Fibroblast of mammary gland (primary cell): ENCODE data around the gene PAX6.

ENCODE experiments used
- DNase-seq: peaks from one replicate; pipeline ENCODE4 v3.0.0-alpha.2; 2010; ENCODE audit warnings: low read depth
- H3K4me3 ChIP-seq: 2 replicates; pipeline ENCODE4 v1.5.1; 2011; ENCODE audit warnings: low read depth, mild to moderate bottlenecking, low read length, moderate library complexity; ENCODE audit not compliant: control insufficient read depth
- TF ChIP-seq, protein P1 (sequence below): conservative IDR thresholded peaks from 2 replicates; pipeline ENCODE4 v1.5.1; 2011; ENCODE audit warnings: low read depth, low read length, inconsistent platforms; ENCODE audit not compliant: control insufficient read depth, insufficient read depth

PAX6 gene

DNA sequence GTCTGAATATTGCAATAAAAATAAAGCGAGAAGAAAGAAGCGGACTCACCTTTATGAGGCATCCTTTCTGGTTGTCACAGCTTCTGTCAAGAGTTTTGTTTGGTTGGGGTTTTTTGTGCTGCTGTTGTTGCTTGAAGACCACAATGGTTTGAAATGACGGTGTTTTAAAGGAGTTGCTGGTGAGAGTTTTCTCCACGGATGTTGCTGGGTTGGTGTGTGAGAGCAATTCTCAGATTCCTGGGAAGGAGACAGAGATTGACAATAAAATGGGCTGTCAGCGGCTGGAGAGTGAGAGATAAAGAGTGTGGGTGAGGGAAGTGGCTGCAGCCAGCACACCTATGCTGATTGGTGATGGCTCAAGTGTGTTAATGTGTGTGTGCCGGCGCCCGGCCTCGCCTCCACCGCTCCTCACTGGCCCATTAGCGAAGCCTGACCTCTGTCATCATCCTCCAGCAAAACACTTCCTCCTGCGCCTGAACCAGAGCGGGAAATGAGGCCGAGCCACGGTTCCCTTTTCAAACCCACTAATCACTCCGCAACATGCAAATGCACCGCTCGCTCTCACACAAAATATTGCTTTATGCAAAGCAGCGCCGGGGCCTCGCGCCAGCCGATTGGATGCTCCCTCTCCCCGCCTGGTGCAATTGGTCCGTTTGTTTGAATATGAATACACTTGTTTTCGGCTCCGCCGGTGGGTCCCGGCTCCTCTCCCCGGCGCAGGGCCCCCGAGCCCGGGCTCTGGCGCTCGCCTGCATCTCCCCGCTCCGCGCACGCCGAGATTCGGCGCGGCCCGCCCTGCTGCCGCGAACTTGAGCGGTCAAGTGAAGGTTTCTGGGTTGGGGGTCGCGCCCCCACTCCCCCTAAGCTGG, at the start of gene PAX6:
Gene PAX6, minus strand, starts transcription at position 544 of the 869 bp plus-strand sequence. CDS start 4,911 bp downstream, outside the sequence.
- TF ChIP-seq, protein P1, sequence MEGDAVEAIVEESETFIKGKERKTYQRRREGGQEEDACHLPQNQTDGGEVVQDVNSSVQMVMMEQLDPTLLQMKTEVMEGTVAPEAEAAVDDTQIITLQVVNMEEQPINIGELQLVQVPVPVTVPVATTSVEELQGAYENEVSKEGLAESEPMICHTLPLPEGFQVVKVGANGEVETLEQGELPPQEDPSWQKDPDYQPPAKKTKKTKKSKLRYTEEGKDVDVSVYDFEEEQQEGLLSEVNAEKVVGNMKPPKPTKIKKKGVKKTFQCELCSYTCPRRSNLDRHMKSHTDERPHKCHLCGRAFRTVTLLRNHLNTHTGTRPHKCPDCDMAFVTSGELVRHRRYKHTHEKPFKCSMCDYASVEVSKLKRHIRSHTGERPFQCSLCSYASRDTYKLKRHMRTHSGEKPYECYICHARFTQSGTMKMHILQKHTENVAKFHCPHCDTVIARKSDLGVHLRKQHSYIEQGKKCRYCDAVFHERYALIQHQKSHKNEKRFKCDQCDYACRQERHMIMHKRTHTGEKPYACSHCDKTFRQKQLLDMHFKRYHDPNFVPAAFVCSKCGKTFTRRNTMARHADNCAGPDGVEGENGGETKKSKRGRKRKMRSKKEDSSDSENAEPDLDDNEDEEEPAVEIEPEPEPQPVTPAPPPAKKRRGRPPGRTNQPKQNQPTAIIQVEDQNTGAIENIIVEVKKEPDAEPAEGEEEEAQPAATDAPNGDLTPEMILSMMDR = no peak
- no peak within 1 kb of the TSS for H3K4me3 ChIP-seq
- peak; percentile 28 for DNase-seq

DNA sequence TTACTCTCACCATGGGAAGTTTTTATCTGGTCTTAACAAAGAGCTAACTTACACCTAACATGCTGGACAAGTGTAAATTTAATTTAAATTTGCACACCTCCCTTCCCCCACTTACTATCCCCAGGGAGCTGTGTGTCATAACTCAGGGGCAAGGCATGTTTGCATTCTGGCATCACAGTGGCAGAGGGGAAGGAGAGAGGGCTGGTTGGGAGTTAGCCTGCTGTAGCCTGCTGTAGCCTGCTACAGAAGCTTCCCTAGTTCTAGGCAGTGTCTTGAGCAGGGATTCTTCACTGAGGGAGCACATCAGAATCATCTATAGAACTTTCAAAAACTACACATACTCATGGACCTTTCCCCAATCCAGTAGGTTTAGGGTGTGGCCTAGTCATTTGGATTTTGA, 49.3 kb upstream of the PAX6 start:
- H3K4me3 ChIP-seq = no peak overlapping the region
- TF ChIP-seq, protein P1 = no peak
- DNase-seq = no peak

DNA sequence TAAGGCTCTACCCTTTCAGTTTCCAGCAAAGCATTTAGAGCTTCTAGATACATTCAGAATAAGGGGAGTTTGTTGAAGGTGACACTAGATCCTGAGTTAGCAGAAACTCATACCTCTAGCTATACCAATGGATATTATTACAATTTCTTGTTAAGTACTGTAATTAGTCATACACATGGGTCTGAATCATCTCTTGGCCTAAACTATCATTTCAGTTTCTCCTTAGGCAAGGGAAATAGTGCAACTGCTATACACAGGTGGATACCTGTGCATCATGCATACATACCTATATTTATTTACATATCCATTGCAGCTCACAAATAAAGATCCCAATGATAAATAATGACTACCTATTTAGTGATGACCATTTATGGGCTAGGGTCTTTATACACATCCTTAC, 45.1 kb upstream of the PAX6 start:
- TF ChIP-seq, protein P1 = no peak
- H3K4me3 ChIP-seq = no peak overlapping the region
- peak; percentile 6 for DNase-seq

DNA sequence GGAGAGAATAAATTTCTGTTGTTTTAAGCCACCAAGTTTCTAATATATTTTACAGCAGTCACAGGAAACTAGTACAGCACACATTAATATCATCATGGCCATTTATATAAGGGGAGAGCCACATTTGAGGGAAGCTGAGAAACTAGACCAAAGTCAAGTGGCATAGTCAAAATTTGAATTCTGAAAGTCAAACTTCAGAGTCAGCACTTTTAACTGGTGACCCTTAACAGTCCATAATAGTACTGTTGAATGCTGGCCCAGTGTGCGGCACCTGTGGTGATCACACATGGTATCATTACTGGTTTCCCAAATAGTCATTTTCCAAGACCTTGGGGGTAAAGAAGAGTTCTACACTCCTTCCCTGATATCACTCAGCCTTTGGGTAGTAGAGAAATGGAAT, 44.3 kb upstream of the PAX6 start:
- no peak overlapping the region for H3K4me3 ChIP-seq
- DNase-seq = no peak
- TF ChIP-seq, protein P1 = no peak

DNA sequence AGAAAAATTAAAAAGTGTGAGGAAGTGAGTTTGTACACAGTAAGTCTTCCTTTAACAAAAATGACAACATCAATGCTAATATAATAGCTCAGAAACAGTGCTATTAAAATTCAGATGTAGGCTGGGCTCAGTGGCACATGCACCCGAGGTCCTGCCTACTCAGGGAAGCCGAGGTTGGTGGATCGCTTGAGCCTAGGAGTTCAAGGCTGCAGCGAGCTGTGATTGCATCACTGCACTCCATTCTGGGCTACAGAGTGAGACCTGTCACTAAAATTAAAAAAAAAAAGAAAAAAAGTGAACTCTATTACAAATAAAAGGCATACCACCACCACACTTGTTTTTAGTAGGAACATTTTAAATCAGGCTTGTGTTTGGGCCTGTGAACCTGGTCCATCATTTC, 39.2 kb upstream of the PAX6 start:
- TF ChIP-seq, protein P1 = no peak
- DNase-seq = no peak
- H3K4me3 ChIP-seq = no peak overlapping the region

DNA sequence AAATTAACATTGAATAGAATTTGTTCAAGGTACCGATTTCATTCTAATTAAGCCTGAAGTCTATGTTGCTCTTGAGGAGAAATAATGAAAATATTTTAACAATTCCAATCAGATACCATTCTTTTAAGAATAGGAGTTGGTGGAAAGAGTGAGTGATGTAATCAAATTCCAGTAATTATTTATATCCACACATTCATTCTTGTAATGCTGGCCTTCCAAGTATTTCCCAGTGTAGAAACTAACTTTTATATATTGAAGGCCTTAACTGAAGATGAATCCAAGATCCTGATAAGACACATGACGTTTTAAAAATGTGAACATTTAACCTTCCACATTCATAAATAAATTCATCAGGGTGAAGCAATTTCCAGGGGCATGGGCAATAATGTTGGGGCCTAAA, 36.6 kb upstream of the PAX6 start:
- TF ChIP-seq, protein P1 = no peak
- no peak overlapping the region for H3K4me3 ChIP-seq
- DNase-seq = no peak

DNA sequence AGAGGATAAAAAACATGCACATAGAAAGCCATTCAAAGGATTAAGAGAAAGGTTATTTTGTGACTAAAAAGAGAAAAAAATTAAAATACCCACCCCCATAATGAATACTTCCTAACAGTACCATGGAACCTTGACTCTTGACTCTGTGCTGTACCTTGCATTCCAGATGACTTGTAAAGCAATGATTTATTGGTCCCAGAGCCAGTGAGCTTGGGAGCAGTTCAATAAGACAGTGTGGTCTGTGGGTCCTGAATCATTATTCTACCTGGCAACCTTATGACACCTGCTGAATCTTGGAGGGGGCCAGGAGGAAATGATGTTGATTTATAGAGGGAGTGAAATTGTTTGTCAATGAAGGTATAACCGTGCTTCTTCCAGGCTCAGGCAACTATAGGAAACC, 34.2 kb upstream of the PAX6 start:
- TF ChIP-seq, protein P1 = no peak
- H3K4me3 ChIP-seq = no peak overlapping the region
- no peak for DNase-seq
